Measurements from ENCODE around the gene CENPQ. TPM values are rescaled to one million over a fixed set of nuclear protein-coding genes. Genes with fewer than 3 reads are reported as not detected.

The CENPQ gene
- total RNA-seq, 4 donors from 2014 or later: 2.5 to 4.3 (median 2.8) TPM

- TF ChIP-seq CTCF (IDR thresholded peaks at IDR 0.05) (no peak), POLR2A (IDR thresholded peaks at IDR 0.05) (no peak)
- 70 to 83% methylated on average over 3 of the region's 3 CpGs for WGBS, 2 donors
- no peak overlapping the region for H3K4me3 ChIP-seq (ENCODE audit: low read depth, poor library complexity, severe bottlenecking)
- no peak for DNase-seq (ENCODE audit: low spot score in 2 of 2)
- intact Hi-C loops (cut with DNase I; ENCODE audit: low total_unique reads): no loop called here
Observed at GRCh38 chr6:49509342-49509741, 46.2 kb downstream of the CENPQ start.

DNA sequence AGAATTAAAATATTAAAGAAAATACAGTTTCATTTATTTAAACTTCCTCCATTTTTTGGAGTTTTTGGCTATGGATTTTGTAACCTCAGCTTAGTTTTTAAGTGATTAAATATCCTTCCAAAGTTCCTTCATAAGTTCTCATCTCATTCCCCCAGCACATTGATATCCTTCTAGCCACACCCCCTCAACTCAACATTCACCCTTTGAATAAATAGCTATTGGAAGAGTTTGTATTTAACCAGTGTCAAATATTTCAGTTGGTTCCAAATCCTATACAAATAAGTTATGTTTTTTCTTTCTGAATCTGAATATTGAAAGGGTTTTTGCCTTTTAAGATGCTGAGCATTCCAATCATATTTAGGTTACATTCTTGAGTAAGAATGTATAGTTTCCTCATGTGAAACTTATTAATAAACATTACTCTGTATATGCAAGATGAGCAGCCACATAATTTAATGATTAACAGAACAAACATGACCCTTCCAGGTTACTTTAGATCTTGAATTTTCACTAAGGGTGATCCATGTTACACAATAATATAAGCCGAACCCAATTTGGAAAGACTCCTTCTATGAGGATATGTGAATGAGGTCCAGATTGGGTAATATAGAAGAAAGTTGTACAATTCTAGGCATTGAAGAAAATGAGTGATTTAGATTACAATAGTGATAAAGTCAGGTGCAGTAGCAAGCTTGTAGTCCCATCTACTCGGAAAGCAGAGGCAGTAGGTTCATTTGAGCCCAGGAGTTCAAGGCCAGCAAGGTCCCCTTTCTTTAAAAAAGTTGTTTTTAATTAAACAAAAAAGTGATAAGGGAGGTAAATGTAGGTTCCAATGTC, 50.2 kb downstream of the CENPQ start:
- no peak for DNase-seq (ENCODE audit: low spot score in 2 of 2)
- no peak overlapping the region for H3K4me3 ChIP-seq (ENCODE audit: low read depth, poor library complexity, severe bottlenecking)
- TF ChIP-seq POLR2A (IDR thresholded peaks at IDR 0.05) (no peak), CTCF (IDR thresholded peaks at IDR 0.05) (no peak)
- 70 to 76% methylated on average over 2 of the region's 2 CpGs for WGBS, 2 donors
- intact Hi-C loops (cut with DNase I; ENCODE audit: low total_unique reads): no loop called here

DNA sequence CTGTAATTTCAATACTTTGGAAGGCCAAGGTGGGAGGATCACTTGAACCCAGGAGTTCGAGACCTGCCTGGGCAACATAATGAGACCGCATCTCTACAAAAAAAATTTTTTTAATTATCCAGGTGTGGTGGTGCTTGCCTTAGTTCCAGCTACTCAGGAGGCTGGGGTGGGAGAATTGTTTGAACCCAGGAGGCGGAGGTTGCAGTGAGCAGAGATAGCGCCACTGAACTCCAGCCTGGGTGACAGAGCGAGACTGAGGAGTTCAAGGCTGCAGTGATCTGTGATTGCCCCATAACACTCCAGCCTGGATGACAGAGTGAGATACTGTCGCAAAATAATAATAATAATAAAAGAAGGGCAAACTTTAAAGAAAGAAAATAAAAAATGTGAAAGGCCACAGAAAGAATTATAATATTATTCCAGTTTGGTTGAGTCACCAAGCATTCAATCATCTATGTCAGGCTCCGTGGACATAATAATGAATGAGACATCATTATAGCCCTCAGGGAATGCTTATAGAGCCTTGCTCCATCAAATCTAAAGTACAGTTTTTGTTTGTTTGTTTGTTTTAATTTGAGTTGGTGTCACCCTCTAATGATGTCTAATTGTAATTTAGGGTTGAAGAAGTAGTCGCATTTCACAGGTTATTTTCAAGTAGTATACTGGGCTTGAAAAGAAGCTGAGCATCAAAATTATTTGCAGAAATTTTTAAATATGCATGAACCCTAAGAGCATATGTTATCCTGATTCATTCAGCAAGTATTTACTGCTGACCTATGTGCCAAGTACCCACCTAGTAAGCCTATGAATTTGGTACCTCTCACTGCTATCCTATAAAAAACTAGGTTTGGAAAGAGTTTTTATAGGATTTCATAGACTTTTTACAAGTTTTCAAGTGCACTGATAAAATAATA, 51.7 kb downstream of the CENPQ start:
- intact Hi-C loops (cut with DNase I; ENCODE audit: low total_unique reads): no loop called here
- H3K4me3 ChIP-seq (ENCODE audit: low read depth, poor library complexity, severe bottlenecking): no peak overlapping the region
- TF ChIP-seq CTCF (IDR thresholded peaks at IDR 0.05): no peak
- no peak for TF ChIP-seq POLR2A (IDR thresholded peaks at IDR 0.05)
- DNase-seq (ENCODE audit: low spot score in 2 of 2): no peak
- 65 to 74% methylated on average over 8 of the region's 8 CpGs for WGBS, 2 donors

DNA sequence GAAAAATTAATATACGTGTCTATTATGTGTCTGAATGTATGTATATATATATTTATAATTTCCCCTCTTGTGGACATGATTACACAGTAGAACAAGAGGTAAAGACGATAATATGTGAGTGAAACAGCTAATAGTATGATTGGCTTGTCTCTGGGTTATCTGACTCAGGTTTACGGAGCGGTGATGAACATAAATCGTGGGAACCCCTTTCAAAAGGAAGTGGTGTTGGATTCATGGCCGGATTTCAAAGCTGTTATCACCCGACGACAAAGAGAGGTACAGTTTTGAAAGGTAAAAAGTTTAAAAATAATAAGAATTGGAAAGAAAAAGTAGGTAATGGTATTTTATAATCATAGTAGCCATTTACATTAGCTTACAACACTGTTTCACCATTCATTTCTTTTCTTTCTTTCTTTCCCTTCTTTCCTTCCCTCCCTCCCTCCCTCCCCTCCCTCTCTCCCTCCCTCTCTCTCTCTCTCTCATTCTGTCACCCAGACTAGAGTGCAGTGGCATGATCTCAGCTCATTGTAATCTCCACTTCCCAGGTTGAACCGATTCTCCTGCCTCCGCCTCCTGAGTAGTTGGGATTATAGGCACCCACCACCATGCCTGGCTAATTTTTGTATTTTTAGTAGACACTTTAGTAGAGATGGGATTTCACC, 52.4 kb downstream of the CENPQ start:
- TF ChIP-seq POLR2A (IDR thresholded peaks at IDR 0.05) (no peak), CTCF (IDR thresholded peaks at IDR 0.05) (no peak)
- 68 to 71% methylated on average over 10 of the region's 10 CpGs for WGBS, 2 donors
- intact Hi-C loops (cut with DNase I; ENCODE audit: low total_unique reads): no loop called here
- DNase-seq (ENCODE audit: low spot score in 2 of 2): no peak
- H3K4me3 ChIP-seq (ENCODE audit: low read depth, poor library complexity, severe bottlenecking): no peak overlapping the region

GRCh38 chr6:49516147-49516505, 53.0 kb downstream of the CENPQ start:
- H3K4me3 ChIP-seq (ENCODE audit: low read depth, poor library complexity, severe bottlenecking): no peak overlapping the region
- TF ChIP-seq CTCF (IDR thresholded peaks at IDR 0.05) (no peak), POLR2A (IDR thresholded peaks at IDR 0.05) (no peak)
- 67 to 79% methylated on average over 4 of the region's 4 CpGs for WGBS, 2 donors
- intact Hi-C loops (cut with DNase I; ENCODE audit: low total_unique reads): no loop called here
- DNase-seq (ENCODE audit: low spot score in 2 of 2): no peak

Data from lower leg skin (tissue), 4 donors.